Gastrocnemius medialis (tissue), 4 donors: Measurements from ENCODE around the gene MTG2. TPM values are rescaled to one million over a fixed set of nuclear protein-coding genes. Genes with fewer than 3 reads are reported as not detected.

ENCODE experiments used
- ATAC-seq, 2 donors: fragments of 150-250 bp; one replicate each; pipeline ENCODE4 v1.9.1; 2016
- DNase-seq, 2 donors: peaks; one replicate each; pipeline ENCODE4 v3.0.0-alpha.2; 2019
- H3K27ac ChIP-seq, 4 donors: fragments of 200-600 bp; sonication (generic); 1 replicate in 1 of 4; 2 replicates in 3 of 4; pipeline ENCODE4 v1.5.1; 2016 to 2018; ENCODE audit warnings: mild to moderate bottlenecking in 2 of 4, moderate library complexity in 1 of 4
- H3K27me3 ChIP-seq, 3 donors: fragments of 200-600 bp; sonication (generic) in 2 of 3; 1 replicate in 1 of 3; 2 replicates in 2 of 3; pipeline versions ENCODE4 v1.5.1 to v1.6.0; 2016 to 2019; ENCODE audit warnings: mild to moderate bottlenecking in 1 of 3, moderate library complexity in 1 of 3
- H3K36me3 ChIP-seq, 2 donors: fragments of 200-600 bp; sonication (generic) in 1 of 2; one replicate each; pipeline ENCODE4 v1.5.1; 2017 to 2018
- H3K4me1 ChIP-seq, 2 donors: fragments of 200-600 bp; sonication (generic) in 1 of 2; one replicate each; pipeline ENCODE4 v1.5.1; 2016 to 2017; ENCODE audit warnings: mild to moderate bottlenecking in 2 of 2
- H3K4me3 ChIP-seq, 4 donors: fragments of 200-600 bp; sonication (generic) in 3 of 4; 1 replicate in 1 of 4; 2 replicates in 3 of 4; pipeline ENCODE4 v1.5.1; 2016 to 2019; ENCODE audit warnings: mild to moderate bottlenecking in 2 of 4
- H3K9me3 ChIP-seq, 3 donors: fragments of 200-600 bp; sonication (generic) in 2 of 3; 1 replicate in 1 of 3; 2 replicates in 2 of 3; pipeline ENCODE4 v1.5.1; 2016 to 2019
- CTCF ChIP-seq, 5 experiments: fragments of 450-650 bp in 3 of 5; fragments of 200-600 bp in 2 of 5; sonication (generic) in 2 of 5; IDR thresholded peaks in 4 of 5; conservative IDR thresholded peaks in 1 of 5; 1 replicate in 4 of 5; 2 replicates in 1 of 5; pipeline ENCODE4 v1.5.1; 2016 to 2019; ENCODE audit warnings: antibody characterized with exemption in 5 of 5, mild to moderate bottlenecking in 3 of 5, moderate library complexity in 3 of 5
- POLR2A ChIP-seq, 2 donors: fragments of 450-650 bp; IDR thresholded peaks; one replicate each; pipeline ENCODE4 v1.6.1; 2017; ENCODE audit warnings: antibody characterized with exemption in 2 of 2, mild to moderate bottlenecking in 2 of 2, moderate library complexity in 2 of 2
- in situ Hi-C, 4 donors: fragments of 200-750 bp; cut with MboI; loops; one replicate each; pipeline versions ENCODE4 v1.15.0 to v1.8.0; 2017; ENCODE audit warnings: low sequenced_read_pairs in 4 of 4
- intact Hi-C: fragments of 100-400 bp; cut with DNase I; formaldehyde crosslinking; loops from one replicate; pipeline ENCODE4 v1.15.1; 2023; ENCODE audit warnings: low total_unique reads
- total RNA-seq, 4 donors: library from RNA; depleted of rRNA; stranded (reverse); fragments of >200 nt; gene quantifications; one replicate each; pipeline versions ENCODE4 v1.1.0 to v1.2.3, GENCODE V29; 2016

Gene MTG2
- total RNA-seq, 4 donors from 2014 or later, result 21.0 to 50.8 (median 29.3) TPM

GRCh38 chr20:62151225-62151624, 31.6 kb upstream of the MTG2 start:
- intact Hi-C loops, result no loop called here
- in situ Hi-C loops, result no loop called here
- peaks cover 3 to 21% of the 10 kb centered on the region in 2 donors for H3K4me1 ChIP-seq
- H3K4me3 ChIP-seq, result no peak overlapping the region
- ATAC-seq (no peak), DNase-seq (no peak)
- no peaks in the 10 kb centered on the region for H3K9me3 ChIP-seq
- no peaks in the 10 kb centered on the region for H3K36me3 ChIP-seq
- H3K27me3 ChIP-seq, result no peaks in the 10 kb centered on the region
- TF ChIP-seq CTCF (IDR thresholded peaks at IDR 0.05 in 4 of 5, conservative IDR thresholded peaks at IDR 0.05 in 1 of 5) (no peak), POLR2A (IDR thresholded peaks at IDR 0.05) (no peak)
- no peak overlapping the region for H3K27ac ChIP-seq

- intact Hi-C loops, result no loop called here
- H3K4me1 ChIP-seq, result peaks cover 2 to 28% of the 10 kb centered on the region in 2 donors
- ATAC-seq, result no peak
Observed at GRCh38 chr20:62151835-62152364, 30.9 kb upstream of the MTG2 start.

GRCh38 chr20:62155428-62156253, 27.2 kb upstream of the MTG2 start:
- no peaks in the 10 kb centered on the region for H3K9me3 ChIP-seq
- ATAC-seq (no peak), DNase-seq (no peak)
- H3K4me1 ChIP-seq, result peaks cover 7 to 33% of the 10 kb centered on the region in 2 donors
- no peaks in the 10 kb centered on the region for H3K36me3 ChIP-seq
- intact Hi-C loops, result loop anchor here (2.0 kb wide), 1 partner anchor 145 kb away; no protein-coding TSS in a partner anchor
- H3K27ac ChIP-seq, result no peak overlapping the region
- in situ Hi-C loops, result no loop called here
- H3K27me3 ChIP-seq, result no peaks in the 10 kb centered on the region
- TF ChIP-seq CTCF (IDR thresholded peaks at IDR 0.05 in 4 of 5, conservative IDR thresholded peaks at IDR 0.05 in 1 of 5), result no peak
- TF ChIP-seq POLR2A (IDR thresholded peaks at IDR 0.05), result no peak
- H3K4me3 ChIP-seq, result no peak overlapping the region

More at GRCh38 chr20:62151835-62152364, 30.9 kb upstream of the MTG2 start:
- TF ChIP-seq POLR2A (IDR thresholded peaks at IDR 0.05), result no peak
- TF ChIP-seq CTCF (IDR thresholded peaks at IDR 0.05 in 4 of 5, conservative IDR thresholded peaks at IDR 0.05 in 1 of 5), result no peak
- no peak overlapping the region for H3K27ac ChIP-seq
- no peaks in the 10 kb centered on the region for H3K36me3 ChIP-seq
- H3K9me3 ChIP-seq, result no peaks in the 10 kb centered on the region
- no peaks in the 10 kb centered on the region for H3K27me3 ChIP-seq
- no peak overlapping the region for H3K4me3 ChIP-seq
- in situ Hi-C loops, result no loop called here
- no peak for DNase-seq

DNA sequence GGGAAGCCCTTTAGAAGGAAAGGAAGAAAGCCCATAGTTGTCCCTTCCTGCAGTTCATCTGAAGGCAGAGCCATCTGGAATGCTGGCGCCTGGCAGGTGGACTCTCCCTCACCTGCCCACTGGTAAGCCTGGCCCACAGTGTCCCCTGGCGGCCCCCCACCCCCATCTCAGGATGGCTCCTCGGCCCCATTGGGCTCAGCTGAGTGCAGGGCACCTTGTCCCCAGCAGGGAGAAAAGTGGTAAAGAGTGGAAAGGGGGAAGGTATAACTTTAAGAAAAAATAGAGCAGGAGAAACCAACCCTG, 26.6 kb upstream of the MTG2 start:
- no peak for DNase-seq
- intact Hi-C loops, result loop anchor here (2.0 kb wide), 1 partner anchor 145 kb away; no protein-coding TSS in a partner anchor
- TF ChIP-seq CTCF (IDR thresholded peaks at IDR 0.05 in 4 of 5, conservative IDR thresholded peaks at IDR 0.05 in 1 of 5) (no peak), POLR2A (IDR thresholded peaks at IDR 0.05) (no peak)

More for the DNA sequence above, 26.6 kb upstream of the MTG2 start:
- in situ Hi-C loops, result no loop called here
- H3K9me3 ChIP-seq, result no peaks in the 10 kb centered on the region
- ATAC-seq, result no peak
- H3K27ac ChIP-seq, result no peak overlapping the region
- no peaks in the 10 kb centered on the region for H3K27me3 ChIP-seq
- H3K4me1 ChIP-seq, result peaks cover 7 to 27% of the 10 kb centered on the region in 2 donors
- no peak overlapping the region for H3K4me3 ChIP-seq
- peaks cover 0 to 2% of the 10 kb centered on the region in 2 donors for H3K36me3 ChIP-seq
